HEK293 (cell line): ENCODE measurements around the gene BEST1.

Source experiments
- ATF2 ChIP-seq: fragments of 450-650 bp; formaldehyde crosslinking; IDR thresholded peaks from 2 replicates; pipeline ENCODE4 v1.5.1; 2016; ENCODE audit warnings: missing biosample characterization, missing genetic modification characterization, low read depth
- CTCF ChIP-seq: fragments of 450-650 bp; formaldehyde crosslinking; IDR thresholded peaks from 2 replicates; pipeline ENCODE4 v1.5.1; 2016; ENCODE audit warnings: missing biosample characterization, missing genetic modification characterization
- KLF16 ChIP-seq: fragments of 450-650 bp; formaldehyde crosslinking; IDR thresholded peaks from 2 replicates; pipeline ENCODE4 v1.5.1; 2017; ENCODE audit warnings: missing biosample characterization, missing genetic modification characterization
- YY1 ChIP-seq: fragments of 450-650 bp; formaldehyde crosslinking; IDR thresholded peaks from 2 replicates; pipeline ENCODE4 v1.5.1; 2018; ENCODE audit warnings: missing biosample characterization, missing genetic modification characterization
- ZBTB49 ChIP-seq: fragments of 450-650 bp; formaldehyde crosslinking; IDR thresholded peaks from 2 replicates; pipeline ENCODE4 v1.5.1; 2016; ENCODE audit warnings: missing biosample characterization, missing genetic modification characterization, low read depth
- ZNF155 ChIP-seq: fragments of 450-650 bp; formaldehyde crosslinking; IDR thresholded peaks from 2 replicates; pipeline ENCODE4 v1.5.1; 2016; ENCODE audit warnings: missing biosample characterization, missing genetic modification characterization
- ZNF274 ChIP-seq, 2 experiments: fragments of 200-500 bp in 1 of 2; fragments of 450-650 bp in 1 of 2; sonication (Bioruptor generic) in 1 of 2; formaldehyde crosslinking in 1 of 2; IDR thresholded peaks; 2 replicates each; pipeline versions ENCODE4 v1.5.1 to v1.6.1; 2014 to 2016; ENCODE audit warnings: borderline replicate concordance in 1 of 2, inconsistent platforms in 1 of 2, low read length in 1 of 2, missing biosample characterization in 1 of 2, missing genetic modification characterization in 1 of 2
- ZNF311 ChIP-seq: fragments of 450-650 bp; formaldehyde crosslinking; IDR thresholded peaks from 2 replicates; pipeline ENCODE4 v1.5.1; 2017; ENCODE audit warnings: missing biosample characterization, missing genetic modification characterization, borderline replicate concordance
- ZNF639 ChIP-seq: fragments of 450-650 bp; formaldehyde crosslinking; IDR thresholded peaks from 2 replicates; pipeline ENCODE4 v1.5.1; 2016; ENCODE audit warnings: missing biosample characterization, missing genetic modification characterization
- ZNF670 ChIP-seq: fragments of 450-650 bp; formaldehyde crosslinking; IDR thresholded peaks from 2 replicates; pipeline ENCODE4 v1.5.1; 2016; ENCODE audit warnings: missing biosample characterization, missing genetic modification characterization, low read depth
- ZSCAN23 ChIP-seq: fragments of 450-650 bp; formaldehyde crosslinking; IDR thresholded peaks from 2 replicates; pipeline ENCODE4 v1.5.1; 2016; ENCODE audit warnings: missing biosample characterization, missing genetic modification characterization

GRCh38 chr11:61963016-61963281 is 12.8 kb downstream of the BEST1 start:
- TF ChIP-seq ZNF639, result no peak
- no peak for TF ChIP-seq ZNF274 (IDR thresholded peaks at IDR 0.05; ENCODE audit: low read length)
- no peak for TF ChIP-seq ZNF274 (tag by site-specific recombination; IDR thresholded peaks at IDR 0.05; ENCODE audit: borderline replicate concordance)
- TF ChIP-seq KLF16 (tag by site-specific recombination), result no peak
- TF ChIP-seq CTCF (tag by site-specific recombination), result no peak
- no peak for TF ChIP-seq YY1
- TF ChIP-seq ZNF311, result no peak
- no peak for TF ChIP-seq ATF2 (tag by site-specific recombination)
- no peak for TF ChIP-seq ZSCAN23
- TF ChIP-seq ZNF155 (tag by site-specific recombination), result no peak
- no peak for TF ChIP-seq ZBTB49
- TF ChIP-seq ZNF670 (tag by site-specific recombination), result no peak
